Inflammatory macrophage treated with lipopolysaccharide for 4 hours (primary cell): ENCODE results near the gene C20orf96.

Source experiments
- DNase-seq: peaks from one replicate; pipeline ENCODE4 v3.0.0-alpha.2; 2020

C20orf96 gene

GRCh38 chr20:312067-312466, 21.5 kb upstream of the C20orf96 start:
- DNase-seq, result peak; percentile 24

GRCh38 chr20:311609-312008, 21.1 kb upstream of the C20orf96 start:
- DNase-seq, result no peak

- no peak for DNase-seq
These were observed 20.1 kb upstream of the C20orf96 start for GRCh38 chr20:310645-311044.

DNA sequence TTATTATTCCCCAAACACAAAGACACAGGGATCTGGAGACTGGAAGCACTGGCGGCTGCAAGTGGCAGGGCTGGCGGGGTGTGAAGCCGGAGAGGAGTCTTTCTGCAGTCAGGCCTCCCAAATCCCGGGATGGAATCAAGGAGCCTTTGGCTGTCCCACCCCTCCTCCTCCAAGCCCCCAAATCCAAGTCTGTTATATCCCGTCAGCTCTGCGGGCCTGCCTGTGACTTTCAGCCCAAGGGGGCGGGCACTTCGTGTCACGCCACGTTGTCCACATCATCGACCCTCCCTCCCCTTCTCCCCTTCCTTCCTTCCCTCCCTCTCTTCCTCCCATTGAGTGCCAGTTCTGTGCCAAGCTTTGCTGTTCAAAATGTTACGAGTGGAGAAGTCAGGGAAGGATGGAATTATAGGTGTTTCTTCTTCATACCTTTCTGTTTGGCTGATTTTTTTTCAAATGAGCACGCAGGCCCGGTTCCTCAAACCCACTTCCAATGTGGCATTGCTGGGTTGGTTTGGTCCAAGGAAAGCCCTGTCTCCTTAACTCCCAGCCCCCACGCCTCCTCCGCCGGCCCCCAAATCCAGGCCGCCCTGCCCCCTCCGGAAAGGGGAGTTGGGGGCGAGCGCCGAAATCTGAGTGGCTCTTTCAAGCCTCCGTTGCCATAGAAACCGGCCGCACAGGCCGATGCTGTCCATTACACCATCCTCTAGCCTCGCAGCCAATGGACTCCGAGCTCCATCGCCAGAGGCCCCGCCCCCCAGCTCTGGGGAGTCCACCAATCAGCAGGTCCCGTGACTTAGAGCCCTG, 19.5 kb upstream of the C20orf96 start:
- DNase-seq, result peak; percentile 88

DNA sequence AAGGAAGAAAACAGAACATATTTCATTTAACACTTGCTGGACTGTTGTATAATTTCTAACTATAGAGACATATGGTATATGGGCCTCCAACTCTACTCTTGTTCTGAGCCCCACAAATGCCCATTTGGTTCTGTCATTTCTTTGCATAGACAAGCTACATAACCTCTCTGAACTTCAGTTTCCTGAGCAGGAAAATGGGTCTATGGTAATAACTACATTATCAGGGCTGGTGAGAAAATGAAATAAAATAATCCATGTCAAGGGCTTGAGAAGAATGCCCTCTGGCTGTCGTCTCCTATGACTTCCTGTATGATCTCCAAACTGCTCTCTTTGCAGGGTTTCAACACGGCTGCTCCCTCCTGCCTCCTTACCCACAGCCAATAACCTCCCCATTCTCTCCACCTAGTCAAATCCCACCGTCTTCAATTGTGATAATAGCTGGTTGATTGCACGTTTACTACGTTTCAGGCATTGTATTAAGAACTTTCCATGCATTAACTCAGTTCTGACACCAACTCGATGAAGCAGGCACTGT, 18.8 kb upstream of the C20orf96 start:
- DNase-seq, result no peak

GRCh38 chr20:308427-309038, 18.0 kb upstream of the C20orf96 start:
- no peak for DNase-seq

GRCh38 chr20:305745-306144, 15.2 kb upstream of the C20orf96 start:
- DNase-seq, result no peak

DNA sequence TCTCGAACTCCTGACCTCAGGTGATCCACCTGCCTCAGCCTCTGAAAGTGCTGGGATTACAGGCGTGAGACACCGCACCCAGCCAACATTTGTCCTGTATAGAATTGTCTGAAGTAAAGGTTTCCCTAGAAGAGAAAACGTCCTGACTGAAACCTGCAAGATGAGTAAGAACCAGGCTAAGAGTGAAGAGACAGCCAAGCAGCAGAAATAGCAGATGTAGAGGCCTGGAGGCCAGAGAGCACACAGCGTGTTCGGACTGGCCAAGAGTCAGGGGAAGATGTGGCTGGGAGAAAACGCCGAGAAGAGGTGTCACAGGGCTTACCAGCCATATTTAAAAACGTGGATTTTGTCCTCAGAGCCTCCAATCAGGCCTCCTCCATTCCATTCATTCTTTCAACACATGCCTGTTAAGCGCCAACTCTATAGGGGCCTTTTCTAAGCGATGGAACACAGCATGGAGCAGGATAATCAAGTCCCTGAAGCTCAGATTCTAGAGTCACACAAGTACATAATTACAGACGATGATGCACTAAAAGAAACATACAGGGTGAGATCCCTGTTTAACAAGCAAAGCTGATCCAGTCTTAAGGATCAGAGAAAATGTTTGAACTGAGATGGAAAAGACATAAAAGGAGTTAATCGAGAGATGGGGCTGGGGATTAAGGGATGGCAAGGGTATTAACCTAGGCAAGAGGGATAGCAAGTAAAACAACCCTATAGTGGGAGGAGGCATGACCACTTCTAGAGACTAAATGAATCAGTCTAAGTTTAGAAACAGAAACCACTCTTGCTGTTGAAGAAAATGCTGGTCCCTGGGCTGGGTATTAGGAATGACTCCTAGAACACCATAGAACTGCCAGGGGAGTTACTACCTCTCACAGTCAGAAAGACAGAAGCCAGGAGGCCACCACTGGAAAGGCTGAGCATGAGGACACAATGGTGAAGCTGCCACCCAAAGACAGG, 11.6 kb upstream of the C20orf96 start:
- no peak for DNase-seq

DNA sequence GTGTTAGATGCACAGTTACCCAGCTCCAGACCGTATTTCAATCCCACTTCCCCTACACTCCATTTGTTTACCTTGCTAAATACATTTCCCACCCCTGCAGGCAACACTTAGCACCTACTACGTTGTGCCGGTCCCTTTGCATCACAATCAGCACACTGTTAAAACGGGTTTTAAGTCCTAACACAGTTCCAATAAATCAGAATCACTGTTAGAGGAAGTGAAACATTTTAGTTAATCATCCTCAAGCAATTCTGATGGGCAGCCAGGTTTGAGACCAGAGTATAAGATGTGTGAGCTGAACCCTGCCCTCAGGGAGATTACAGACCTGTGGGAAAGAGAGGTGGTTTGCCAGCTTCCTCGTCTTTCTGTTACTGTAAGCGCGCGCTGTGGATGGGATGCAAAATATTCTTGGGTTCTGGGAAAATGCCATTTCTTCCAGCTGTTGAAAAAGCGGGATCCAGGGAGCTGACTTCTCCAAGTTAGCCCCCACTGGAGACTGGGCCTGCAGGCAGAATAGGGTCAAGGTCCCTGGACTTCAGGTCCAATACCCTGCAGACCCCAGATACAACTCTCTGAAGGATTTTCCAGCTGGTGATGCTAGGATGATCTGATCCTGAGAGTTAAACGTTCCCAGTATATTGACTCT, 9.9 kb upstream of the C20orf96 start:
- no peak for DNase-seq

DNA sequence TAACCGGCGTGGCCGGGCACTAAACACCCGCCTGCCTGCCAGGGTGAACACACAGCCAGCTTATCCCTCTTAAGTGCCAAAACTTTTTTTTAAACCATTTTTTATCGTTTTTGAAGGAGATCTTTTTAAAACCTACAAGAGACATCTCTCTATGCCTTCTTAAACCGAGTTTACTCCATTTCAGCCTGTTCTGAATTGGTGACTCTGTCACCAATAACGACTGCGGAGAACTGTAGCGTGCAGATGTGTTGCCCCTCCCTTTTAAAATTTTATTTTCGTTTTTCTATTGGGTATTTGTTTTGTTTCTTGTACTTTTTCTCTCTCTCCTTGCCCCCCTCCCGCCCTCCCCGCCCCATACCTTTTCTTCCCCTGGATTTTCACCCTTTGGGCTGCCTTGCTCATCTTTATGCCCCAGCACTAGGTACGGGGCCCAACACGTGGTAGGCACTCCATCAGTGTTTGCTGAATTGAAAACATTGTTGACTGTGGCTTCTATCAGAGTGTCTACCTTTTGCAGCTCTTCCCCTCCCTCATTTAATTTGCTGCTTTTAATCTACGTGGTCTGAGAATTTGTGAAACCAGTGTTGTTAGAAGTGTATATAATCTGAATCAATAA, 8.3 kb upstream of the C20orf96 start:
- peak; percentile 10 for DNase-seq

DNA sequence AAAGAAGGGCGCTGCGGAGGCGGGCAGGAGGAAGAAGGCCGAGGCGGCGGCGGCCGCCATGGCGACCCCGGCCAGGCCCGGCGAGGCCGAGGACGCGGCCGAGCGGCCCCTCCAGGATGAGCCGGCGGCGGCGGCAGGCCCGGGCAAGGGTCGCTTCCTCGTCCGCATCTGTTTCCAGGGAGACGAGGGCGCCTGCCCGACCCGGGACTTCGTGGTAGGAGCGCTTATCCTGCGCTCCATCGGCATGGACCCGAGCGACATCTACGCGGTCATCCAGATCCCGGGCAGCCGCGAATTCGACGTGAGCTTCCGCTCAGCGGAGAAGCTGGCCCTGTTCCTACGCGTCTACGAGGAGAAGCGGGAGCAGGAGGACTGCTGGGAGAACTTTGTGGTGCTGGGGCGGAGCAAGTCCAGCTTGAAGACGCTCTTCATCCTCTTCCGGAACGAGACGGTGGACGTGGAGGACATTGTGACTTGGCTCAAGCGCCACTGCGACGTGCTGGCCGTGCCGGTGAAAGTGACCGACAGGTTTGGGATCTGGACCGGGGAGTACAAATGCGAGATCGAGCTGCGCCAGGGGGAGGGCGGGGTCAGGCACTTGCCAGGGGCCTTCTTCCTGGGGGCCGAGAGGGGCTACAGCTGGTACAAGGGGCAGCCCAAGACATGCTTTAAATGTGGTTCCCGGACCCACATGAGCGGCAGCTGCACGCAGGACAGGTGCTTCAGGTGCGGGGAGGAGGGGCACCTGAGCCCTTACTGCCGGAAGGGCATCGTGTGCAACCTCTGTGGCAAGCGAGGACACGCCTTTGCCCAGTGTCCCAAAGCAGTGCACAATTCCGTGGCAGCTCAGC, 7.6 kb upstream of the C20orf96 start:
- DNase-seq, result peak; percentile 83

DNA sequence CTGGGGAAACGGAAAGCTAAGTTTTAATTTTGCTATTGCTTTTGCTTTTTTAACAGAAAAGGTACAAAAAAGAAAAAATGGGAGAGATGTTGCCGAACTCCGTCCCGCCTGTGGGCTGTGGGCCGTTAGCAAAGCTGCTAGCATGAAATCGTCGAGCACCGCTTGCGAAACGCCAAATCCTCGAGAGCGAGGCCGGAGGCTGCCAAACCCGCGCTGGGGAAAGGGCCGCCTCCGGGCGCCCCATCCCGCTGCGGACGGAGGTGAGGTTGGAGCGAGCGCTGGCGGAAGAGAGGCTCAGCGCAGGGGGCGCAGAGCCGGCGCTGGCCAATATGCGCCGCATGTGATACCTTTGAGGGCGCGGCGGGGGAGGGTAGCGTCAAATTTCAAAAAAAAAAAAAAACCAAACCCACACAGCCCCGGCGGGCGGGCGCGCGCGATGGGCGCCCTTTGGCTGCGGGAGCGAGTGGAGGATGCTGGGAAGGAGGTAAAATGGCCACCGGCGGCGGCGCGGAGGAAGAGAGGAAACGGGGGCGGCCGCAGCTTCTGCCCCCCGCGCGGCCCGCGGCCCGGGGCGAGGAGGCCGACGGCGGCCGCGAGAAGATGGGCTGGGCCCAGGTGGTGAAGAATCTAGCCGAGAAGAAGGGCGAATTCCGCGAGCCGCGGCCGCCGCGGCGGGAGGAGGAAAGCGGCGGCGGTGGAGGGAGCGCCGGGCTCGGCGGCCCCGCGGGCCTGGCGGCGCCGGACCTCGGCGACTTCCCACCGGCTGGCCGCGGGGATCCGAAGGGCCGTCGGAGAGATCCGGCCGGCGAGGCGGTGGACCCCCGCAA, 6.8 kb upstream of the C20orf96 start, which contains the start of gene ZCCHC3:
Gene ZCCHC3, plus strand, starts transcription at position 473 of the 827 bp plus-strand sequence. Its CDS starts 17 bp downstream, at position 490.
- DNase-seq, result peak; percentile 91

GRCh38 chr20:295804-296203, 5.3 kb upstream of the C20orf96 start:
- DNase-seq, result no peak

DNA sequence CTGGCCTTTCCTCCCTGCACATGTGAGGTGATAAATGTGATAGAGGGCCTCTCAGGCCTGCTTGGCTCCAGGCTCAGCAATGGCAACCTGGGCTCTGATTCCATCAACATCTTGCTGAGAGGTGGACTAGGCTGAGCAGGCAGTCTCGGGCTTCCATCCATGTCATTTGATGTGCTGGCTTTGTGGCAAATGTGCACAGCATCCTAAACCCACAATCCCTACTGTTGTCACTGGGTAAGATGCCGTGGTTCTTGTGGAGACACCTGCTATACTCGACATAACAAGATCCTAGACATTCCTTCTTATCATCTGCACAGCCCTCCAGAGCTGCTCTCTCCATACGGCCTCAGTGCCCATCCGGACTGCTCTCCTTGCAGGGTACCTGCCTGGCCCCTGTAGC, 4.1 kb upstream of the C20orf96 start:
- DNase-seq, result no peak

- no peak for DNase-seq
These were observed 862 bp downstream of the C20orf96 start for GRCh38 chr20:289693-290083.

DNA sequence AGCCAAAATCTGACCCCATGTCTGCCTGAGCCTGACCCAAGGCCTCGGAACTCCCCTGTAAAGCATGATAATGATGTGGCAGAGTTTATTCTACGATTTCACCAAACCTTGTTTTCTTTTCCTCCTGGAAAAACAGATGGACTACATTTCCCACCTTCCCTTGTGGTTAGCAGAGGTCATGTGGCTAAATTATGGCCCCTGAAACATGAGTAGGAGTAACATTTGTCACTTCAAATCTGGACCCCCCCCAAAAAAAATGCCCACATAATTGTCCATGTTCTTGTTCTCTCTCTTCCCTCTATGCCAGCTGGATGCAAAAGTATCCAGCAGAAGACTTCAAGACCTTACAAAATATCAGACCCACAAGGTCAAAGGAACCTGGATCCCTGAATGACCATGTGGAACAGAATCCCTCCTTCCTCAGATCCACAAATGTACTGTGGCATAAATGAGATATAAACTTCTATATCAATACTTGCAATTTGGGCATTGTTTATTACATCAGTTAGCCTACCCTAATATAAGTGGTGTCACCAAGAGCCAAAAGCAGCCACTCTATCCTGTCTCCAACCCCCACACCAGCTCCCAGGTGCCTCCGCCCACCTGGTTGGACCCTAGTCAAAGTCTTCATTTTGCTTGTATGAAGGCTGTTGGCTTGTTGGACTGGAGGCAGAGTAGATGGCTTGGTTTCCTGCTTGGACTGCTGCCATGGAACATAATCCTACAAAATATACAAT, 1.4 kb downstream of the C20orf96 start:
- DNase-seq, result no peak

- DNase-seq, result peak; percentile 47
These were observed 4.0 kb downstream of the C20orf96 start for GRCh38 chr20:286508-286907.

- DNase-seq, result no peak
These were observed 6.4 kb downstream of the C20orf96 start for GRCh38 chr20:284172-284571.
